Measurements from ENCODE around the gene DNAJC18.
"Not testable (repeated sequence)": the region's sequence is repeated elsewhere in the genome, so short reads cannot be mapped to it uniquely, and the experiment has no call there.

DNAJC18 gene

DNA sequence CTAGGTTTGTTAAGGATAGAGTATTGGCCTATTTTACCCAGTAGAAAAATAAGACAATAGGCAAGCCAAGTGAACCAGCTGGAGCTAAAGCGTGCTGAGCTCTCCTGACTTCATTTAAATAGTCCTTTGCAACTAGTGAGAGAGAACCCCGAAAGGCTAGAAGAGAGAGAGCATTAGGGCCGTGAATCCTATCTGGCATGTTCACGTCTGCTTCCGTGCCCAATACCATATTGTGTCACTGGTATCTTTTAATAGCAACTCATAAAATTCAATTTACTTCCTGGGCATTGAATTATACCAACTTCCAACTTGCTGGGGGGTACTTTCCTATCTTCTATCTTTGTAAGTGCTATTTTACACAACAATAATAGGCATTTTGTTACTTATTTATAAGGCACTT, 13.8 kb downstream of the DNAJC18 start:
- DNase-seq, result no peak

DNA sequence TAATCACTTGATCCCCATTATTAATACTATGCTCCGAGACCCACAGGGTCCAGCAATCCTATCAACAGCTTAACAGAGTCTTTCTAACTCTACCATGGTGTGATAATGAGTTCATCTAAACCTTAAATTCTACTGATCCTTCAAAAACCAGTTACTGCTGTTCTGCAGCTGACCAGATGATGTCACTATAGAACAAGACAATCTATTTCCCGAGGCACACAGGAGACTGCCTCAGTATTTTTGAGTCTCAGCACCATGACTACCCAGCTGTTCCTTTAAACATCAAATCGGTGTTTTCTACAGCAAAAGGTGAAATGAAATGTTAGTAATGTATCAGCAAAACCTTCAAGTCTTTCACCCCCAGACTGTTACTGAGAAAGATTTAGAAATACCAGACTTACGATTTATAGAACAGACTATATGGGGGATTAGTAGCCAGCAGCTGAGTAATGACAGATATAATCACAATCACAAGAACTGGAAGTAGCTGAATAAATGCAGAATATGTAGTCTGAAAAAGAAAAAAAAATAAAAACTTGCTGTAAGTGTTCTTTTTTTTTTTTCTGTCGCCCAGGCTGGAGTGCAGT, 16.9 kb downstream of the DNAJC18 start:
- no peak for DNase-seq

DNA sequence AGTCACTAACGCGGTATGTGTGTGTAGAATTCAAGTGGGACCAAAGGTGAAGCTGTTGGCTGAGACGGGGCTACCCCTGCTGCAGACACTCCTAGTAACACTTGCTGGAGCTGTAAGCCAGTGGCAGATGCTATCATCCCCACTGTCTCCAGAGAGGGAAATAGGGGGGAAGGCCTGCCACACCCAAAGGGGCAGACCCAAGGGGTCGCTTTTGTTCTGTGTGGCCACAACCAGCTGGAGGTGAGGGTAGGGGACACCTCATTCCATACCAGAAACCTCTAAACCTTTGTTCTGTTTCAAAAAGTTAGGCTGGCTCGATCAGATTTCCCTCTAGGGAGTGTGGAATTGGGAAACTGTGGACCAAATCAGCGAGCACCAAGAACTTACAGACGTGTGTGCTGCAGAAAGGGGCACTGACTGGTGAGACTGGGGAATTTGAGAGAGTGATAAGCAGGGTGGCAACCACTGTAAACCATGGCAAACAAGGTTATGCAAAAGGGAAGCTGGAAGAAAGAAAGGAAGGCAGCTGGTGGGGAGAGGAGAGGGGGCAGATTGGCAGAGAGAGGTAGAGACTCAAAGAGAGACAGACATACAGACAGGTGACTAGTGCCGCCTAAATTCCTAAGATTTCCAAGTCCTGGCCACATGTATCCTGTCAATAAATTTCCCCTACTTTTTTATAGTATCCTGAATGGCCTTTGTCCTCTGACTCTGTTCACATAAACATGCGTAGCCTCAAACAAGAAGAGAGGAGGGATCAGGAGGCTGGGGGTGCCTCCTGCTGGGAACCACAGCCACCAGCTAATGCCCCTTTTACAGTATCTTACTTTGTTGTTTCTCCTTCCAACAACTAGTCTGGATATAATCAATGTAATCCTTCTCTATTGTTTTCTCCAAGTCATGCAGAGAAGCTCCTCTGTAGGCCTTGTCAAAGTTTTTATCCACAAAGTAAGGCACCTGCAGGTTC, 19.8 kb downstream of the DNAJC18 start:
- DNase-seq, result no peak

DNA sequence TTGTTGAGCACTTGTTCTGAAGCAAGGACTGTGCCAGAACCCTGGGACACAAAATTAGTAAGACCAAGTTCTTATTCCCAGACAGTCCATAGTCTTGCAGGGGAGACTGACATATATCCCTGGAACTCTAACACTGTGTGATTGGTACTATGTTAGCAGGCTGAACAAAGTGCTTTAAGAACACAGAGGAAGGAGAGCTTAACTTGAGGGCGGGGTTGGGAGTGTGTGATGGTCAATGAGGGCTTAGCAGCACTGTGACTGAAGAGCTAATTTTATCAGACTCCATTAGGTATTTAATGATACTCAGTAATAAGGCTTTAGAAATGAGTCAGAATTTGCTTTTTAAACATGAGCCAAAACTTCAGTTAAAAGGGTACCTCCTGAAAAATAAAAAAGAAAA, 20.5 kb downstream of the DNAJC18 start:
- no peak for DNase-seq

DNA sequence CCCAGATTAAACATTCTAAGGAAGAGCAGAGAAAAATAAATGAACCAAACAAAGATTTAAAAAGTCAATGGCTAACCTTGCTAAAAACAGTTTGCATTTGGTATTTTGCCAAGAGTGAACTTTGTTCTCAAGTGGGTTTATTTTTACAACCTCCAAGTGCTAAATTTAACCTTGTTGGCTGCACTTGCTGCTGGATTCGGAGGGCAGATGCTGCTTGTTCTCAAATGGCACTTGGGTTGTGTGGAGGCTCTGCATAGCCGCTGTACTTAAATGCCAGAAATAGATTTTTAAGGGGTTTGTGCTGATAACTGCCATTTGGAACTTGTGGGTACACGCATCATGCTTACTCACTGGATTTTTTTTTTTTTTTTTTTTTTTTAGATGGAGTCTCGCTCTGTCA, 22.1 kb downstream of the DNAJC18 start:
- DNase-seq, result no peak

DNA sequence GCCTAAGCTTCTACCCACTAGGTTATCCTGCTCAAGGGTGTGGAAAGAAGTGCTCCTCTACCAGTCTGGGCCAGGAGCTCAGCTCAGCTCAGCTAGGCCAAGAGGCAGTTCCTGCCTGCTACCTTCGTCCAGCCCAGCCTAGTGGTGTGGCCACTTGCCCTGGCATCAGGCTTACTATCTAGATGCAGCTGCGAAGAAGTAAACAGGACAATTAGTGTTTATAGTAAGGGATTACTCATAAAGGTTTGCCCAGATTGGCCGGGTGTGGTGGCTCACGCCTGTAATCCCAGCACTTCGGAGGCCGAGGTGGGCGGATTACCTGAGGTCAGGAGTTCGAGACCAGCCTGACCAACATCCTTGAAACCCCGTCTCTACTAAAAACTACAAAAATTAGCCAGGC, 22.7 kb downstream of the DNAJC18 start:
- DNase-seq, result no peak

DNA sequence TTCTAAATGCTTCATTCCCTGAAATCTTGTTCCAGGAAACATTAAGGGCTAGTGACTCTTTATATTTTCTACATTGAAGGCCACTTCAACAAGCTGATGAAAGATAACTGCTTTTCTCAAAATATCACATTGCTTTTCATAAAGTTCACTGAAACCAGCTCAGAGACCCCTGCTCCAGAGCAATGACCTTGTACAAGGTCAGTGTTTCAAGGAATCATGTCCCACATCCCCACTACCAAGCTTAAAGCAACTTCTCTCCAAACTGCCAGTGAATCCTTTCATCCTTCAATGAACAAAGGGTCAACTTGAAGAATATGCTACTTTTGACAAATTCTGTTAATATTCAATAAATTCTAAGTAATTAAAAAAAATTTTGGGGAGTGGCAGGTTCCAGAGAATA, 23.5 kb downstream of the DNAJC18 start:
- DNase-seq, result no peak

DNA sequence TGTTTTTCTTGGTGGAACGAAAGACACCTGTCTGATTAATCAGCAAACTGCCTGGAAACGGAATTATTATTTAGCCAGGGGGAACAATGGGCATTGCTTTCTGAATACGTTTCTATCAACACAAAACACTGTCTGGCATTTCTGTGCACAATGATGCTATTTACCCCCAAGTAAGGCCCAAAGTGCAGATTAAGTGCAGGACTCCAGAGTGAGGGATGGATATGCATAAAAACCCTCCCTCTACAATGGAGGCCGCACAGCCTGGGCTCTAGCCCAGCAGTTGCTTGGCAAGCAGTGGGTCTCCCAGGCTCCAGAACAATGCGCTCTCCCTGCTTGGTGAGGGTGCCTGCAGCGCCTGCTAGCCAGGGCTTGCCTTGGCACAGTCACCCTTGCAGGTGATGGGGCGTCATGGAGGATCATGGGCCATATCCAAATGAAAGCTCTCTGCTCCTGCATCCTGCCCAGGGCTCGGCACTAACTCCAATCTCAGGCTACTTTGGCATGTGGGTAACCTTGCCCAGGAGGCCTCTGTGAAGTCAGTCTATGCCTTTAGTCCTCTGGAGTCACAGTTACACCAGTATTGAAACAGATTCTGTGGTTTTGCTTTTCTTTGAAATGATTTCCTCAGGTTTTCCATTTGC, 24.0 kb downstream of the DNAJC18 start:
- DNase-seq, result no peak

DNA sequence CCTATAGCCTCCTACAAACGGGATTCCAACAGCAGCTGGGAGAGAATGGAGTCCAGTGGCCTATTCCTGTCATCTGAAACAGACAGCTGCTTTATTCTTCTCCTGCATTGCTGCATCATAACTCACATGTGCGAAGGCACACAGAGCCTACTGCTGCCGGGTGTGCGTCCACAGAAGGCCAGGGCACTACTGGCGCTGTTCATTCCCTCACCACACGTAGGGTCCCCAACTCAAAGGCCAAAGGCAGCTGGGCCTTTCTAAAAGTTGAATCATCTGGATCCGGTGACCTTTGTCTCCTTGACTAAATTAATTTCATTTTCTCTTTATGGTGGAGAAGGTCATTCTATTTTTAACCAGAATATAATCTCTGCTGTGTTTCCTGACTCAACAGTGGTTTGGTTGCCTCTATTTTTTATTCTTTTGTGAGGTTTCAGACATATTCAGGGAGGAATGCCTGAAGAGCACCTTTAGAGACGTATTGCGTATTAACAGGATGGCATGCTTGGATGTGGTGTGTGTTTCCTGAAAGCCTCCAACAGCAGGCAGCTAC, 24.7 kb downstream of the DNAJC18 start:
- DNase-seq, result no peak

DNA sequence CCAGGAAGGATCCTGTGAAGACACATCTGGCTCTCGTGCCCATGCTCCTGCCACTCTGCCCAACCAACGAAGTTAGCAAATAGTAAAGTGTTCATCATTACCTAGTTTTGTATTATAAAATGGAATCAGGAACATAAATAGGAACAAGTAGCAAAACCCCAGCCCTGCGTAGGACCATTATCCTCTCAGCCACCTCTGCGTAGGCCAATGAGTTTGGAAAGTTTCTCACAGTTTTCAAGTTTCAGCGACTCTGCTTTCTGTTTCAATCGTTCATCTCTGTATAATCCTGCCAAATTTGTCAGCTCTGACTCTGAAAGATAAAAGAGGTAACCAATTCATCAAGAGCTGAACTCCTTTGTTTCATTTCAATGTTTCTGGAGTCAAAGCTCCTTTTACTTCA, 25.4 kb downstream of the DNAJC18 start:
- no peak for DNase-seq

DNA sequence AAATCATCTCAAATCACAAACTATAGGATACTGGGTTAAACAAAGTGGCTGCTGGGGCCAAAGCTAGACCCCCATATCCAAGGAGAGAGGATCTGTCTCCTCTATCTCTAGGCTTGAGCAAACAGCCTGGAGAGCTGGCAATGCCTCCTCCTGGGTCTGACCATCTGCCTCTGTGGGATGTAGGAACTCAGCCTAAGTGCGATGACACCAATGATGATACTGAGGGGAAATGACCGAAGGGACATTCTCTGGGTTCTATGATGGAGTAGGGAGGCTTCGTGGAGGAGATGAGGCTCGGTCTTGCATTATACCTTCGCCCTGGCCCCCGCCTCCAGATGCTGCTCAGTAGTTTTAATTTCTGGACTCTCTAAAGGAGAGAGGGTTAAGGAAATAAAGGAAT, 26.2 kb downstream of the DNAJC18 start:
- no peak for DNase-seq

DNA sequence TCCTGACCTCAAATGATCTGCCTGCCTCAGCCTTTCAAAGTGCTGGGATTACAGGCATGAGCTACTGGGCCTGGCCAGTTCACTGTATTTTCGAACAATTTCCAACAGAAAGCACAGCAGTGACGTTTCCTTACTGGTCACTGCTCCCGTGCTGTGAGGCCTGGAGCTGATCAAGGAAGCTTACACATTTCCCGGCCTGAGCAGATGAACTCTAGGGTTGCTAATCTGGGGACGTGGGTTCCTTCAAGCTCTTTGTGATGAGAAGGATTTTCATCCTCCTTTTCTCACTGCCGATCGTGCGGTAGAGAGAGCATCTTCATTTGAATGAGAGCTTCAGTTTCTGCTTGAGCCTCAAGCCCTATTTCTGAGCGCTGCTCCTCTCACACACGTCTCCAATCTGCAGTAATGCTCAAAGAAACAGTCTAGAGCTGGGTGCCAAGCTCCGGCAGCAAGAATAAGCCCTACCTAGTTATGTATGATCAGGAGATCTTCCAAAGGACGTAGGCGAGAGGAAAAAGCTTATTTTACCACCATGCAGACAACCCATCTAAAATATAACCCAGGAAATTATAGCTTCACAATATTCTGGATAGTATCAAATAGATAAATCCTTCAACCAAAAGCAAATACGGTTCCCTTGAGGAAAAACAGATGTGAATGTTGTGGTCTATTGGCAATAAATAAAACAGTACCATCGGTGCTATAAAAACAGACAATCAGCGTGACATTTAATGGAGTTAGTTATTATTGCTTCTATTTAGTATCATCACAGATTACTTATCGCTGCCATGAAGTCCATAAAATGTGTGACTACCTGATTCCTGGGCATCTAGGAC, 28.1 kb downstream of the DNAJC18 start:
- DNase-seq, result no peak

DNA sequence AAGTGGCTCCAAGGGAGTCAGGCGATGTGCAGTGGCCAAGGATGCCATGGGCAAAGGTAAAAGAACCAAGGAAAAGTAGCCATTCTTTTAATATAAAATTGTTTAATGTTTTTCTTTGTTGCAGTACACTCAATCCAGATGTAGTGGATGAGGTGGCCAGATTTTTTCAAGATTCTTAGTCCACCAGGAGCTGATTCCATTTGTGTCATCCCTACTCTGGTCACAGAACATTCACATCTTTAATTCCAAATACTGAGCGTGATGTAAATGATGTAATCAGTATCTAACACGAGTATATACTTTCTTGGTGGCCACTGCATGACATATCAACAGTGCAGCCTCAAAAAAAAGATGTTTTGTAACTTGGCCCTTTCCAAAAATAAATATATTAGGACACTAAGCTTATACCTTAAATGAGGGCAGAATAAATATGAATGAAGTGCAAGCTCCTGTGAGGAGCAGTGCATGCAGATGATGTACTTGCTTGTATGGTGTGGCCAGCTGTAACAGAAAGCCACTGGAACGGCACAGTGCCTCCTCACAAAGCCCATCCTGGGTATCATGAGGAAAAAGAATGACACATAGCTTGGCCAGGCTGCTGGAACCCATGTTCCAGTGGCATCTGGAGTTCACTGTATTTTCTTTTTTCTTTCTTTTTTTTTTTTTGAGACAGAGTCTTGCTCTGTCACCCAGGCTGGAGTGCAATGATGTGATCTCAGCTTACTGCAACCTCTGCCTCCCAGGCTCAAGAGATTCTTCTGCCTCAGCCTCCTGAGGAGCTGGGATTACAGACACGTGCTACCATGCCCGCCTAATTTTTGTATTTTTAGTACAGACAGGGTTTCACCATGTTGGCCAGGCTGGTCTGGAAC, 29.0 kb downstream of the DNAJC18 start:
- DNase-seq, result no peak

DNA sequence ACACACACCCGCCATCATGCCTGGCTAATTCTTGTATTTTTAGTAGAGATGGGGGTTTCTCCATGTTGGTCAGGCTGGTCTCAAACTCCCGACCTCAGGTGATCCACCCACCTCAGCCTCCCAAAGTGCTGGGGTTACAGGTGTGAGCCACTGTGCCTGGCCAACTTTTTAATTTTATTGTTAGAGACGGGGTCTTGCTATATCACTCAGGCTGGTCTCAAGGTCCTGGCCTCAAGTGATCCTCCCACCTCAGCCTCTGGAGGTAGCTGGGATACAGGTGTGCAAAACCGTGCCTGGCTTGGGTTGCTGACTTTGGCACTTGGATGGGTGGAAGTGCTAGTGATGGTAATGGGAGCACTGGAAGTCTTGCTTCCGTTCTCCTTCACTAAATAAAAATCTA, 30.2 kb downstream of the DNAJC18 start:
- DNase-seq, result not testable (repeated sequence)

DNA sequence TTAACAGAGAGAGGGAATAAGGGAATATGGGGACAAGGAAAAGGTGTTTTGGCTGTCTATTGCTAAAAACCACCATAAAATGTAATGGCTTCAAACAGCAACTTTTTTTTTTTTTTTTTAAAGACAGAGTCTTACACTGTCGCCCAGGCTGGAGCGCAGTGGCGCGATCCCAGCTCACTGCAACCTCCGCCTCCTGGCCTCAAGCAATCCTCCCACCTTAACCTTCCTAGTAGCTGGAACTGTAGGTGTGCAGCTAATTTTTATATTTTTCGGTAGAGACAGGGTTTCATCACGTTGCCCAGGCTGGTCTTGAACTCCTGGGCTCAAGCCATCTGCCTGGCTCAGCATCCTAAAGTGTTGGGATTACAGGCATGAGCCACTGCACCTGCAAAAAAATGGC, 31.1 kb downstream of the DNAJC18 start:
- DNase-seq, result no peak

DNA sequence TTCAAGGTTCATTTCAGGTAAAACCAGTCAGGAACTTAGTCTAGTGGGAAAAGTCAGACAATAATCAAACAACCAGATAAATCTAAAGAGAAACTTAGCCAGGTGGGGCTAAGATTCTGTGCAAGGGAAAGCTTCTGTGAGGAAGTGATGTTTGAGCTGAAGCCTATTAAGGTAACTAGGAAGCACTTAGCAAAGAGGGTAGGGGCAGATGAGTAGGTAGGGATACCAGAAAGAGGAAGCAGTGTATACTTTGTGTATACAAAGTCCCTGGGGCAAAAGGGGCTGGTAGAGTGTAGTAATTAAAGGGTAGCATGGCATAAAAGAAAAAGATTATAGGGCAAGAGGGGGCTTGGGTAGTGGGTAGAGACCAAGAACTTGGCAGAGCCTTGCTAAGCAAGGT, 31.8 kb downstream of the DNAJC18 start:
- no peak for DNase-seq

DNA sequence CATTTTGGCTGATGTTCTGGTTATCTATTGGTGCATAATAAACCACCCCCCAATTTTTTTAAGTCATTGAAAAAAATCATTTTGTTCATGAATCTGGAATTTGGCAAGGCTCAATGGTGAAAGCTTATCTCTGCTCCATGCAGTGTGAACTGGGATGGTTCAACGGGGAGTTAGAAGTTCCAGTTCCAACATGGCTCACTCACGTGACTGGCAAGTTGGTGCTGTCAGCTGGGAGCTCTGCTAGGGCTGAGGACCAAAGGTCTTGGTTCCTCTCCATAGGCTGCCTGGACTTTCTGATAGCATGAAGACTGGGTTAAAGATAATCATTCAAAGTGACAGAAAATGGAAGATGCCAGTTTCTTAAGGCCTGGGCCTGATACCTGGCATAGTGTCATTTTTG, 32.4 kb downstream of the DNAJC18 start:
- no peak for DNase-seq

DNA sequence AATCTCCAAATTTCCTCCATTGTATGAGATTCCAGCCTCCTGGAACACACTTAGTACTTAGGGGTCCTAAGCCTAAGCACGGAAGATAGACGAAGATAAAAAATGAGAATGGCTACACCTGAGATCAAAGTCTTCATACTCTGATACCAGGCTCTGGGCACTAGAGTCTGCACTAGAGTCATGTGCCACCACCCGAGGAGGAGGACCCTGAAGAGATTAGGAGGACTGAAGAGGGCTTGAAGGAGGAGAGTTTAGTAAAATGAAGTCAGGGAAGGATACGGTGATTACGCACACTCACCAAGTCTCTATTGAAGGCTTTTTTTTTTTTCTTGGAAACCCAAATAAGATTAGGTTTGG, 34.9 kb downstream of the DNAJC18 start:
- no peak for DNase-seq

DNA sequence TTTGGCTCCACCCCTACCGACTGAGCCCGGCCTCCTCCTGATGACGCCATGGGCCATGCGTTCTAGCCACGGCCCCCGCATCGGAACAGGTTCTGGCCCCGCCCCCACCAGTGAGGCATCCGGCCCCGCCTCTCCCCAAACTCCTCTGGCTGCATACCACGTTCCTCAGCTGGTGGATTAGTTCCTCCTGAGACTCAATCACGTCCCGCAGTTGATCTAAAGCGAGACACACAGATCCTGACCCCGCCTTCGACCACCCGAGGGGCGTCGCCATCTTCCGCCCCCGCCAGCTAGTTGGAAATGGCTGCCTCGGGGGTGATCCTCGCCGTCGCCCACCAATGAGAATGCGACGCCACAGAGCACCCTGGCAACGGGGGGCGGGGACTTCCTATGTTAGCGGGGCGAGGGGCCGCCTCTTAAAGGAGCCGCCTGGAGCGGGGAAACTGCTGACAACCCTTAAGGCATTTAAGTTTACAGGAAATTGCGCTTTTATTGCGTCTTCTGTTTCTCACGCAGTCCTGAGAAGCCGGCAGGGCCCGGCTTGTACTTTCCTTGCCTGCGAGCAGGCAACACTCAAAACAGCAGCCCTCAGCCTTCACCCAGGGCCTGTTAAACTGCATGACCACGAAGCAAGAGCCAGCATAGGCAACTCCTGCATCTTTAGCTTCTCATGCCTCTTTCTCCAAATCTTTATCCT, 35.4 kb downstream of the DNAJC18 start, which contains the start of gene SPATA24:
Gene SPATA24, minus strand, starts transcription at position 303 of the 697 bp plus-strand sequence. Its CDS starts 29 bp downstream, at position 274.
- DNase-seq, result peak; percentile 89

DNA sequence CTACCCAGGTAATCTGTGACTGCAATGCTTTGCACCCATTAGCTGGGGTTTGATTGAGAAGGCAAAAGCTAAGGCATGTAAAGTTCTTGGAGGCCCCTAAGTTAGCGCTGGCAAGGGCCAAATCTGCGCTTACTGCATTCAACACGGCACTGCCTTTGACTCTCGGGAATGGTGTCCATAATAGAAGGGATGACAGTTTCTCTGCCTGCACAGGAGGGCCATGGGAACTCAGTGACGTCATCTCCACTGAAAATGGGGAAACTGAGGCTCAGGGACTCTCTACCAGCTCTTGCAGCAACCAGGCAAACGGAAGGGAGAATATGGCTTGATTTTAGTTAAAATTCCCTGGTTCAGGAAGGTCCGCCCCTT, 35.9 kb downstream of the DNAJC18 start:
- DNase-seq, result no peak

DNA sequence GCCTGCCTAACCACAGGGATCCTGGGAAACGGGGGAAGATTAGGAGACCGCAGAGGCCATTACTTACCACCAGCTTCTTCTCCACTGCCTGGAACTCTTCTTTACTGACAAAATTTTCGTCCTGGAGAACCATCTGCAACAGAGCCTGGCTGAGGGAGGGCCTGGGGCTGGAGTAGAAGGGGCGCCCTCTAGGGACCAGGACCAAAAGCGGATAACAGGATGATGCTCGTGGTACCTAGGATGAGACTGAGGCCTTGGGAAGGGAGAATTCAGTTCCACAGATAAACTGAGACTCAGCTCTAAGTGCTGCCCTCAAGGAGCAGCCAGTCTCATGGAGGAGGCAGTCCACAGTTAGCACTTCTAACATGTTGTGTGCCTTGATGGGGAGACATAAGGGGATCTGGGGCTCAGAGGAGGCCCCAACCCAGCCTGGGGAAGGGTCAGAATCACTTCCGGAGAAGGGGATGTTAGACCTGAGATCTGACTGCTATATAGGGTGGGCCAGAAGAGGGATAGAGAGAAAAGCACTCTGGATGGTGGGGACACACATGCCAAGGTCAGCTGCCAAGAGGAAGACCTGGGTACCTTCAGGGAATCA, 36.7 kb downstream of the DNAJC18 start:
- no peak for DNase-seq

All from NCI-H1048 (cell line).